ENCODE measurements around the gene PKN2.

DNA sequence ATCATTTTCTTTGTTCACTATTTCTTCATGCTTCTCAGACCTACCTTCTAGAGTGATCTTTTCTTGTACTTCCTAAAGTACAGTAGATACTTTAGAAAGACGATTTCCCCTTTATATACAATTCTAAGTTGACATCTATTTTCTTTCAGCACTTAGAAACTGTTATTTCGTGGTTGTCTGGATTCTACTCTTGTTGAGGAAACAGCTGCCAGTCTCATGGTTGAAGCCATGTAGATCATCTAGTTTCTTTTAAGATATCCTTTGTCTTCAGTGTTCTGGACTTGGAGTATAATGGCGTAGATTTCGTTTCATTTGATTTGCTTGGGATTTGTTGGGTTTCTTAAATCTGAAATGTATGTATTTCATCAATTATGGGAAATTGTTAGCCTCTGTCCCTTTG is 67.6 kb downstream of the PKN2 start:
- TF ChIP-seq POU5F1 (IDR thresholded peaks at IDR 0.05; ENCODE audit: borderline replicate concordance, low read depth, low read length, partially characterized antibody) (no peak), DDX20 (tag; IDR thresholded peaks at IDR 0.05; ENCODE audit: low read depth) (no peak), KDM5B (IDR thresholded peaks at IDR 0.05; ENCODE audit: insufficient replicate concordance, low read depth, low read length) (no peak), RBM34 (IDR thresholded peaks at IDR 0.05; ENCODE audit: borderline replicate concordance, insufficient read depth, low read length) (no peak), KDM1A (IDR thresholded peaks at IDR 0.05) (no peak), RBM14 (IDR thresholded peaks at IDR 0.05; ENCODE audit: borderline replicate concordance, insufficient read depth, low read depth, low read length) (no peak), NBN (IDR thresholded peaks at IDR 0.05; ENCODE audit: low read depth) (no peak), POLR2AphosphoS5 (IDR thresholded peaks at IDR 0.05; ENCODE audit: control insufficient read depth, insufficient read depth, low read depth, low read length) (no peak), ZFX (CRISPR knock-in tag; IDR thresholded peaks at IDR 0.05) (no peak), PHF8 (IDR thresholded peaks at IDR 0.05; ENCODE audit: borderline replicate concordance, low read length) (no peak), CBFA2T3 (IDR thresholded peaks at IDR 0.05) (no peak), TAF1 (IDR thresholded peaks at IDR 0.05; ENCODE audit: control insufficient read depth, extremely low read depth, insufficient read depth, low read length, severe bottlenecking) (no peak)
- TF ChIP-seq, protein P1, sequence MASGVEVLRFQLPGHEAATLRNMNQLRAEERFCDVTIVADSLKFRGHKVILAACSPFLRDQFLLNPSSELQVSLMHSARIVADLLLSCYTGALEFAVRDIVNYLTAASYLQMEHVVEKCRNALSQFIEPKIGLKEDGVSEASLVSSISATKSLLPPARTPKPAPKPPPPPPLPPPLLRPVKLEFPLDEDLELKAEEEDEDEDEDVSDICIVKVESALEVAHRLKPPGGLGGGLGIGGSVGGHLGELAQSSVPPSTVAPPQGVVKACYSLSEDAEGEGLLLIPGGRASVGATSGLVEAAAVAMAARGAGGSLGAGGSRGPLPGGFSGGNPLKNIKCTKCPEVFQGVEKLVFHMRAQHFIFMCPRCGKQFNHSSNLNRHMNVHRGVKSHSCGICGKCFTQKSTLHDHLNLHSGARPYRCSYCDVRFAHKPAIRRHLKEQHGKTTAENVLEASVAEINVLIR (CRISPR knock-in tag; IDR thresholded peaks at IDR 0.05) = no peak
- TF ChIP-seq, protein P2, sequence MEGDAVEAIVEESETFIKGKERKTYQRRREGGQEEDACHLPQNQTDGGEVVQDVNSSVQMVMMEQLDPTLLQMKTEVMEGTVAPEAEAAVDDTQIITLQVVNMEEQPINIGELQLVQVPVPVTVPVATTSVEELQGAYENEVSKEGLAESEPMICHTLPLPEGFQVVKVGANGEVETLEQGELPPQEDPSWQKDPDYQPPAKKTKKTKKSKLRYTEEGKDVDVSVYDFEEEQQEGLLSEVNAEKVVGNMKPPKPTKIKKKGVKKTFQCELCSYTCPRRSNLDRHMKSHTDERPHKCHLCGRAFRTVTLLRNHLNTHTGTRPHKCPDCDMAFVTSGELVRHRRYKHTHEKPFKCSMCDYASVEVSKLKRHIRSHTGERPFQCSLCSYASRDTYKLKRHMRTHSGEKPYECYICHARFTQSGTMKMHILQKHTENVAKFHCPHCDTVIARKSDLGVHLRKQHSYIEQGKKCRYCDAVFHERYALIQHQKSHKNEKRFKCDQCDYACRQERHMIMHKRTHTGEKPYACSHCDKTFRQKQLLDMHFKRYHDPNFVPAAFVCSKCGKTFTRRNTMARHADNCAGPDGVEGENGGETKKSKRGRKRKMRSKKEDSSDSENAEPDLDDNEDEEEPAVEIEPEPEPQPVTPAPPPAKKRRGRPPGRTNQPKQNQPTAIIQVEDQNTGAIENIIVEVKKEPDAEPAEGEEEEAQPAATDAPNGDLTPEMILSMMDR (IDR thresholded peaks at IDR 0.05 in 2 of 3, conservative IDR thresholded peaks at IDR 0.05 in 1 of 3; ENCODE audit: insufficient read depth in 2 of 3, low read depth in 1 of 3, low read length in 3 of 3) = no peak

All from K562 (cell line).